VCaP (cell line): Measurements from ENCODE around the gene CLRN3.

ENCODE experiments used
- H3K27ac ChIP-seq: fragments of 450-650 bp; 2 replicates; pipeline ENCODE4 v1.5.1; 2017
- TF ChIP-seq, protein P1 (sequence below): fragments of 450-650 bp; conservative IDR thresholded peaks from 2 replicates; pipeline ENCODE4 v1.5.1; 2017; ENCODE audit warnings: mild to moderate bottlenecking, moderate library complexity

CLRN3 gene

GRCh38 chr10:127884501-127884900 lies 8.2 kb downstream of the CLRN3 start:
- no peak overlapping the region for H3K27ac ChIP-seq
- TF ChIP-seq, protein P1, sequence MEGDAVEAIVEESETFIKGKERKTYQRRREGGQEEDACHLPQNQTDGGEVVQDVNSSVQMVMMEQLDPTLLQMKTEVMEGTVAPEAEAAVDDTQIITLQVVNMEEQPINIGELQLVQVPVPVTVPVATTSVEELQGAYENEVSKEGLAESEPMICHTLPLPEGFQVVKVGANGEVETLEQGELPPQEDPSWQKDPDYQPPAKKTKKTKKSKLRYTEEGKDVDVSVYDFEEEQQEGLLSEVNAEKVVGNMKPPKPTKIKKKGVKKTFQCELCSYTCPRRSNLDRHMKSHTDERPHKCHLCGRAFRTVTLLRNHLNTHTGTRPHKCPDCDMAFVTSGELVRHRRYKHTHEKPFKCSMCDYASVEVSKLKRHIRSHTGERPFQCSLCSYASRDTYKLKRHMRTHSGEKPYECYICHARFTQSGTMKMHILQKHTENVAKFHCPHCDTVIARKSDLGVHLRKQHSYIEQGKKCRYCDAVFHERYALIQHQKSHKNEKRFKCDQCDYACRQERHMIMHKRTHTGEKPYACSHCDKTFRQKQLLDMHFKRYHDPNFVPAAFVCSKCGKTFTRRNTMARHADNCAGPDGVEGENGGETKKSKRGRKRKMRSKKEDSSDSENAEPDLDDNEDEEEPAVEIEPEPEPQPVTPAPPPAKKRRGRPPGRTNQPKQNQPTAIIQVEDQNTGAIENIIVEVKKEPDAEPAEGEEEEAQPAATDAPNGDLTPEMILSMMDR: no peak

DNA sequence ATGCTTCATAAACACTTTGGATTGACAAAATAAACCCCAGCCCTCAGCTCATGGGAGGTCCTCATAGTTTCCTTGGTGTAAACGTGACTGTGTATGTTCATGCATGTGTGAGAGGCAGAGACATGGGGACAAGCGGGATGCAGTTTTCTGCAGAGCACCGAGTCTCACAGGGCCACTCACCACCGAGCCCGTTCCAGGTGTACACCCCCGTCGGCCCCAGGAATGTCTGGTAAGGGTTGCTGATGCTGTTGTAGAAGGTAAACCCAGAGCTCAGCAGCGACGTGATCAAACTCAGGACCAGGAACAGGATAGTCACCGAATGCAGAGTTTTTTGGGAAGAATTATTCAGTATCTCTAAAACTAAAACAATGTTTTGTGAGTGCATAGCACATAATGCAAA lies 9.2 kb downstream of the CLRN3 start:
- TF ChIP-seq, protein P1: no peak
- no peak overlapping the region for H3K27ac ChIP-seq

- H3K27ac ChIP-seq: no peak overlapping the region
- TF ChIP-seq, protein P1: no peak
Measured at GRCh38 chr10:127882801-127883459, 9.8 kb downstream of the CLRN3 start.

GRCh38 chr10:127882391-127882790 lies 10.3 kb downstream of the CLRN3 start:
- TF ChIP-seq, protein P1: no peak

GRCh38 chr10:127881262-127881661 lies 11.5 kb downstream of the CLRN3 start:
- TF ChIP-seq, protein P1: no peak

More at GRCh38 chr10:127882391-127882790, 10.3 kb downstream of the CLRN3 start:
- no peak overlapping the region for H3K27ac ChIP-seq

DNA sequence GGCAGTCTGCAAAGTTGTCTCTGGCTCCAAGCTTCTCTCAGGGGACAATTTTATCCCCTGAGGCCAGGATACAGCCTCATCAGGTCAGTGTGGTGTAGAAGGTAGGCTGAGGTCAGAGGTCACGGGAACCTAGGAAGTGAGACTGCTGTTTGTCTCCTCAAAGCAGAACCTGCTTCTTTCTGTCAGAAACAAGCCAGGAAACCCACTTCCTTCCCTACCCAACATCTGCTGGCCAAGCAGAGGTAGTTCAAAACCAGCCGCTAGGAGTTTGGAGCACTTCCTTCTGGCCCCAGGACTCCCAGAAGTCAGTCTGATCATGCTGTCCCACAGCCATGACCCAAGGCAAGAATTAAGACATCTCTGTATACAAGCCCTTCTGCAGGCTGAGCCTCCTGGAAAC lies 12.2 kb downstream of the CLRN3 start:
- H3K27ac ChIP-seq: no peak overlapping the region
- TF ChIP-seq, protein P1: no peak

More at GRCh38 chr10:127881262-127881661, 11.5 kb downstream of the CLRN3 start:
- H3K27ac ChIP-seq: no peak overlapping the region

DNA sequence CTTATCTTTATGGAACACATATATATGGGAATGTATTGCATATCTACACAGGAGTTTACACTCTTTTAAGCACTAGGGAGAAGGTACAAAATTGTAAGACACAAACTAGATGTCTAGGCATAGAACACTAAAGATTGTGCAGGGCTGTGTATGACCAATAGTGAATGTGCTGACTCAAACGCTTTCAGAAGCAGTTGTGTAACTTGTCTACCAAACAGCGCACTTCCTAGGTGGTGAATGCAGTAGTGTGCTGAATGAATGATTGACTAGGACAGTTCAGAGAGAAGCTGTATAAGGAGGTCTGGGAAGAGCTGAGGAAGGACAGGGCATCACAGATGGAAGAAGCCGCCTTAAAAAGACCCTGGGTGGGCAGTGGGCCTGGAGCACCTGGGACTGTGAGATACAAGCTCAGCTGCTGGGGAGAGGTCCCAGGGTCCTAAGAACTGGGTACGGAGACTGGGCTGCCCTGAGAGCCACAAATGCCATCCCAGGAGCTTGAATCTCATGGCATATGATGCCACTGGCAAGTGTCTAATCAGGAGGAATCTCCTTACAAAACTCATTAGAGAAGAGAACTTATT lies 14.2 kb downstream of the CLRN3 start:
- TF ChIP-seq, protein P1: no peak

More for the DNA sequence above, 14.2 kb downstream of the CLRN3 start:
- H3K27ac ChIP-seq: no peak overlapping the region
